GM18520 (cell line): ENCODE data around the gene UBTD2.
A peak's percentile ranks its signal among the peaks of the same experiment; 100 is the strongest.
"Not testable (repeated sequence)": the region's sequence is repeated elsewhere in the genome, so short reads cannot be mapped to it uniquely, and the experiment has no call there.

Experiments
- ATAC-seq: cut with Tn5 transposase; IDR thresholded peaks from one replicate; pipeline ENCODE4 v1.9.1; 2021; ENCODE audit not compliant: unreplicated experiment

Gene UBTD2, protein sequence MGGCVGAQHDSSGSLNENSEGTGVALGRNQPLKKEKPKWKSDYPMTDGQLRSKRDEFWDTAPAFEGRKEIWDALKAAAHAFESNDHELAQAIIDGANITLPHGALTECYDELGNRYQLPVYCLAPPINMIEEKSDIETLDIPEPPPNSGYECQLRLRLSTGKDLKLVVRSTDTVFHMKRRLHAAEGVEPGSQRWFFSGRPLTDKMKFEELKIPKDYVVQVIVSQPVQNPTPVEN

DNA sequence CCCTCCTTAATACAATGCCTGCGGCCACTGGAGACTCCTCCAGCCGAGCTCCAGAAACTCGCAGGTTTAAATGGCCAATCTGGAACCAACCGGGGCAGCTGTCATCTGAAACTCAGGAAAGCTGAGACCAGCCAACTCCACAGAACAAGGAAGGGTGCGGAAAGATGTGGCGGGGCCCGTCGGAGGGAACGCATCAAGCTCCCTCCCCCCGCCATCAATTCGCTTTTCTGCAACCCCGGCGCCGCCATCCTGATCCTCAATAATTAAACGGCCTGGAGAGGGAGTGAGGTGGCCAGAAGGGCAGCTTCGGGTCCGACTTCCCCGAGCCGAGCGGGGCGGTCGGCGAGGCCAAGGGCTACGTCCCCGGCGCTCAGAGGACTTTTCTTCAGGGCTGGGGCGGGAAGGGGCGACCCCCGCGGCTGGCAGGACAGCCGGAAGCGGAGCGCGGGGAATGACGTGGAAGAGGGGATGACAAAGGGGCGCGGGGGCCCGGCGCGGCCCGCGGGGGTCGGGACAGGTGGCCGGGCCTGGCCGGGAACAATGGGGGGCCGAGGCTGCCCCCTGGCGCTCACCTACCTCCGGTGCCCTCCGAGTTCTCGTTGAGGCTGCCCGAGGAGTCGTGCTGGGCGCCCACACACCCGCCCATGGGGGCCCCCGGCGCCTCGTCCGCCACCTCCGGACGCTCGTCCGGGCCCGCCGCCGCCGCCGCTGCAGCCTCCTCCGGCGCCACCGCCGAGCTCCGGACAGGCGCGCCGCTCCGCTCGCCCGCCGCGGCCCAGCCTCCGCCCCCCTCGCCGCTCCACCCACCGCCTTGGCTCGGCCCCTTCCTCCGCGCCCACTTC lies at the start of gene UBTD2:
UBTD2 (minus strand) TSS at position 745 of the 842 bp plus-strand sequence; CDS start at position 646, 99 bp downstream.
- ATAC-seq: peak; percentile 89

DNA sequence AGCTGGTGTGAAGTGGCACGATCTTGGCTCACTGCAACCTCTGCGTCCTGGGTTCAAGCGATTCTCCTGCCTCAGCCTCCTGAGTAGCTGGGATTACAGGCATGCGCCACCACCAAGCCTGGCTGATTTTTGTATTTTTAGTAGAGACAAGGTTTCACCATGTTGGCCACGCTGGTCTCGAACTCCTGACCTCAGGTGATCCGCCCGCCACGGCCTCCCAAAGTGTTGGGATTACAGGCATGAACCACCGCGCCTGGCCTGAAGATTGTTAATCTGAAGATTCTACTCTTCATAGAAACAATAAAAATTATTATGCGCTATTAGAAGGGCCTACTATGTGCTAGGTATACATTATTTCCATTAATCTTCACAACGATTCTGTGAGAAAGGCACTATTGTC lies 43.3 kb upstream of the UBTD2 start:
- not testable (repeated sequence) for ATAC-seq

DNA sequence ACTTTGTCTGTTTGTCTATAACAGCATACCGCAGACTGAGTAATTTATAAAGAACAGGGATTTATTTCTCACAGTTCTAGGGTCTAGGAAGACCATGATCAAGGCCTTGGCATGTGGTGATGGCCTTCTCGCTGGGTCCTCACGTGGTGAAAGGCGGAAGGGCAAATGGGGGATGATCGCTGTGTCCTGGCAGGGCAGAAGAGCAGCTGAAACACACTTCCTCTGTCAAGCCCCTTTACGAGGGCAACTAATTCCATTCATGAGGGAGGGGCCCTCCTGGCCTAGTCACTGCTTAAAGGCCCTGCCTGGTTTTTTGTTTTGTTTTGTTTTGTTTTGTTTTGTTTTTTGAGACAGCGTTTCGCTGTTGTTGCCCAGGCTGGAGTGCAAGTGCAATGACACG lies 41.9 kb upstream of the UBTD2 start:
- no peak for ATAC-seq

DNA sequence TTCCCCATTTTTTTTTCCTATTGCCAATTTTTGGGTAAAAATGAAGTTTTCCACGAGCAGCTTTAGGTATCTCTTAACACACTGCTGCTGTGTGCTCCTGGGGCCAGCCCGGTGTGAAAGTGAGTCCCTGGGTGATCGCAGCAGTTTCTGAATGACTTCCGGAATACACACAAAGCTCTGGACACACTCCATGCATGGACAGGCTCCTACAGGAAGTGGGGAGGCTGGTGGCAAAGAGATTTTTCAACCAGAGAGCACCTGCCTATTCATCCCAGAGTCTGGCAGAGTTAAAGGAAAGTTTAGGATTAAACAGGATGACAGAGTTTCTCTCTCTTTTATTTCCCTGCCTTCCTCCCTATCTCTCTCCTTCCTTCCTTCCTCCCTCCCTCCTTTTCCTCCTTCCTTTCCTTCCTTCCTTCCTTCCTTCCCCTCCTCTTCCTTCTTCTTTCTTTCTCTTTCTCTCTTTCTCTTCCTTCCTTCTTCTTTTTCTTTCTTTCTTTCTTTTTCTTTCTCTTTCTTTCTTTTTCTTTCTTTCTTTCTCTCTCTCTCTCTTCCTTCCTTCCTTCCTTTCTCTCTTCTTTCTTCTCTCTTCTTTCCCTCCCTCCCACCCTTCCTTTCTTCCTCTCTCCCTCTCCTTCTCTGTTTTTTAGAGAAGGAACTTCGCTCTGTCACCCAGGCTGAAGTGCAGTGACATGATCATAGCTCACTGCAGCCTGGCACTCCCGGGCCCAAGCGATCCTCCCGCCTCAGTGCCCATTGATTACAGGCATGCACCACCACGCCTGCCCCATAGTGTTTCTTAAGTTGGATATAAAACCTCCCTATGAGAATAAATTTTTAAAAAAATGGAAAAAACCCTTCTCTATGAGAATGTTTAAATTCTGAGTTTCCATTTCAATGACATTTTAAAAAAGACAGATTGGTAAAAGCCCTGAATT lies 38.7 kb upstream of the UBTD2 start:
- ATAC-seq: no peak

DNA sequence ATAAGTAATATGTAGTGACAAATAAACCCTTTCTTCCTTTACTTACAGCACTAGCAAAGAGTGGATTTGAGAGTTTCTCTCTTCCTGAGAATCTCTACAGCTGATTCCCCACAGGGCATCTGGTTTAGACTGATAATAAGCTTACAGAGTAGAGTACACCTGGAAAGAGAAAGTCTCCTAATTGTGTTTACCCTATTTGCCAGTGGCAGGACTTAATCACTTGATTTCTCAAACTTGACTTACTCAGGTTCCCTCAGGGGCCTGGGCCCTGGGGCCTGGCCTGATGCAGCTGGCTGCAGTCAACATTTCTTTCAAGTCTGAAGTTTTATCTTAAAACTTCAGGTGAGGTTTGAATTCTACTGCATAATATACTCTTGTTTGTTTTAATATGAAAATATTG lies 38.0 kb upstream of the UBTD2 start:
- no peak for ATAC-seq

DNA sequence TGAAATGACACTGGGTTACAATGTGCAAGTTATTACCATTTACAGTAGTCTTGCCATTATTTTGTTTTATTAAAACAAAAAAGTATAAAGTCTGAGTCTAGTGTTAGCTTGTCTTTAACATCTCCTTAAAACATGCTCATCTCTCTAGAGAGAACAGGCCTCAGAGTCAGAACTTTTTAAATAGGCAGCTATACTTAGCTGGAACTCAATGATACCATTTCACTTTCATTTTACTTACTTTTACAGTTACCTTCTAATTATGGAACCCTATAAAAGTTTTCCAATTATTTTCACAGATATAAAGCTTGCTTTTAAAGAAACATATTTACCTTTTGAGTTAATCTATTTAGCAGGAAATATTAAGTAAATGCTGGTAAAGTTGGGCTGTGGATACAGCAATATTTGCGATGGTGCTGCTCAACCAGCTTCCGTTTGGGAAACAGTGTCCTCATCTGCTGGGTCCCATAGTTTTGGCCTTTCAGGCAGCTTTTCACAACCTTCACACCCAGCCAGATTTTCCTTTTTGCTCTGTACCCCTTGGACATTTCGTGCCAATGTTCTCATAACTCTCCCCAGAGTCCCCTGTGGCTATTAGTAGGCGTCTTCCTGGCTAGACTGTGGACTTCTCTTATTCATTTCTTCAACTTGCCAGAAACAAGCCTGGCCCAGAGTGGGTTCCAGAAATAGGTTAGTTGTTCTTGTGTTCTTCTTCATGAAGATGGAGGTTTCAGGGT lies 36.3 kb upstream of the UBTD2 start:
- no peak for ATAC-seq

DNA sequence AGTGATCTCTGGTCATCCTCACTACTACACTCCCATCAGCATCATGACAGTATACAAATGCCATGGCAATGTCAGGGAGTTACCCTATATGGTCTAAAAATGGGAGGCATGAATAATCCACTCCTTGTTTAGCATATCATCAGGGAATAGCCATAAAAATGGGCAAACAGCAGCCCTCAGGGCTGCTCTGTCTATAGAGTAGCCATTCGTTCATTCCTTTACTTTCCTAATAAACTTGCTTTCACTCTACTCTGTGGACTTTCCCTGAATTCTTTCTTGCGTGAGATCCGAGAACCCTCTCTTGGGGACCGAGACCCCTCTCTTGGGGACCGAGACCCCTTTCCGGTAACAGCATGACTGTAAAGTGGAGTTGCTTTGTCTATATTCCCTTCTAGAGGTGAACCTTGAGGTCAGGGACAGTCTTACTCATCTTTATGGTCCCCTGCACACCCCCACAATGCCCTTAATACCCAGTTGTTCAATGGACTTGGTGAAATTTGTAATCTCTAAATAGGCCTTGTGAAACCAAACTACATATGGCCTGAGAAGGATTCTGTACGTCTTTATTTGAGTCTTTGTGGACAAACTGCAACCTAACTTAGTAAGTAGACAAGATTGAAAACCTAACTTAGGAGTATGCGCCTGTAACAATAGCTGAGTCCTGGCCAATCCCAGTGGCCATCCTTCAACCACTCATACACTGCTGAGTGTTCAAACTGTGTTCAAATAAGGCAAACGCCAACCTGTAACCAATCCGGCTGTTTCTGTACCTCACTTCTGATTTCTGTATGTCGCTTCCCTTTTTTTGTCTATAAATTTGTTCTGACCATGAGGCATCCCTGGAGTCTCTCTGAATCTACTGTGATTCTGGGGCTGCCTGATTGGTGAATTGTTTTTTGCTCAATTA lies 32.3 kb upstream of the UBTD2 start:
- ATAC-seq: no peak

DNA sequence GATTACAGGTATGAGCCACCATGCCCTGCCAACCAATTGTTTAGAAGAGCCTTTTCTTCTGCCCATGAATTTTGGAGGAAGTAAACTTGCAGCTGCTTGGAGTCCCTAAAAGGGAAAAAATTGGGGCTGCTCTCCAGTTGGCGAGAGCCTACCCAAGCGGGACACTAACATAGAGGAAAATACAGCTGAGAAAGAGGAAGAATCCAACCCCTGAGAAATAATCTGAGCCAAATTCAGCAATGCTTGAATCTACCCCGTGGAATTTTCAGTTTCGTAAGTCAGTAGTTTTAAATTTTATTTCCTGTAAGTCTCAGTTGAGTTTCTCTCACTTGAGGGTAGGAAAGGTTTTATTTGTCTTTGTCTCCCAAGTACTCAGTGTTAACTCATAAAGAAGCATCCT lies 30.4 kb upstream of the UBTD2 start:
- ATAC-seq: no peak

DNA sequence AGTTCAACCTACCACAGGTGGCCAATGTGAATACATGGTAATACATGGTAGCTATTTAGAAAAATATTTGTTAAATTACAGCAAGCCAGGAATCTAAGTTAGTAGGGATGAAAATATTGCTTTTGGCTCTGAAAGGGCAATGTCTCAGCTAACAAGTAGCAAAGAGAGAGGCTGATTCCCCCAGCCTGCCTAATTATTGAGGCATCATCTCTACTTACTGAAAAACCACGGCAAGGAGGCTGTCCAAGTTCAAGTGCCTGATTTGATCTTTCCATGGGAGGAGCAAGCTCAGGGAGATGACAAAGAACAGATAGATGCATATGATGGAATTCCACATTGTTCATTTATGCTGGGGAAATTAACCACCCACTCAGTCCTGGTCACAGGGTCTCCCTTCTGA lies 28.7 kb upstream of the UBTD2 start:
- ATAC-seq: no peak

DNA sequence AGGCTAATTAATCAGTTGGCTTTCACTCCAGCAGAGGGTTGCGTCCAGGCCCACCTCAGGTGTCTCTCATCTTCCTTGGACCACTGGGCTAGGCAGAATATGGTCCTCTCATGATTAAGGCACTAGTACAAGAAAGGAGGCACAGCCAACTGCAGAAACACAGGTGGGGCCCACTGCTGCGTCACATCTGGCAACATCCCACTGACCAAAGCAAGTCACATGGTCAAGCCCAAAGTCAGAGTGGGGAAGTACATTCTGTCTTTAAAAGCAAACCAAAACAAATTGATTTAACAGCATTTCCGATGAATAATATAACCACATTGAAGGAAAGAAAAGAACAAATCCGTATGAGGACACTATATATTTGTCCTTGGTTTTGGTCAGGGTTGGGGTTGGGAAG lies 28.0 kb upstream of the UBTD2 start:
- ATAC-seq: no peak

DNA sequence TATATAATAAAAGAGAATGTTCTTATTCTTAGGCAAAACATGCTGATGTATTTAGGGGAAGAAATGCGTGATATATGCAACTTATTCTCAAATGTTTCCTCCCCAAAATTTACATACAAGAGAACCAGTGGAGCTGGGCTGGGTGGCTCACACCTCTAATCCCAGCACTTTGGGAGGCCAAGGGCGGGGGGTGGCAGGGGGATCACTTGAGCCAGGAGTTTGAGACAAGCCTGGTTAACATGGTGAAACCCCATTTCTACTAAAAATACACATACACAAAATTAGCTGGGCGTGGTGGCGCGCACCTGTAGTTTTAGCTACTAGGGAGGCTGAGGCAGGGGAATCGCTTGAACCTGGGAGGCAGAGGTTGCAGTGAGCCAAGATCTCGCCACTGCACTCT lies 27.5 kb upstream of the UBTD2 start:
- ATAC-seq: no peak

DNA sequence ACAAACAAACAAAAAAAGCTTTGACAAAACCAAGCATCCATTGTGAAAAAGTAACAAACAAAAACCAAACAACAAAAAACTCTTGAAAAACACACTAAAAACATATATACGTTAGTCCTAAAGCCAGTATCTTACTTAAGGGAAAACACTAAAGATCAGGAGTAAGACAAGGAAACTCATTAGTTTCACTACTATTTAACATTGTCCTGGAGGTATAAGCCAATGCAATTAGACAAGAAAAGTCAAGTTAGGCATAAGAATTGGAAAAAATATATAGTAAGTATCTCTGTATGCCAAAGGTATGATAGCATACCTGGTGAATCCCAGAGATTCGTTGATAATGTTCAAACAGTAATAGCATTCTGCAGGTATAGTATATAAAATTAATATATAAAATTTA lies 21.8 kb upstream of the UBTD2 start:
- ATAC-seq: no peak

DNA sequence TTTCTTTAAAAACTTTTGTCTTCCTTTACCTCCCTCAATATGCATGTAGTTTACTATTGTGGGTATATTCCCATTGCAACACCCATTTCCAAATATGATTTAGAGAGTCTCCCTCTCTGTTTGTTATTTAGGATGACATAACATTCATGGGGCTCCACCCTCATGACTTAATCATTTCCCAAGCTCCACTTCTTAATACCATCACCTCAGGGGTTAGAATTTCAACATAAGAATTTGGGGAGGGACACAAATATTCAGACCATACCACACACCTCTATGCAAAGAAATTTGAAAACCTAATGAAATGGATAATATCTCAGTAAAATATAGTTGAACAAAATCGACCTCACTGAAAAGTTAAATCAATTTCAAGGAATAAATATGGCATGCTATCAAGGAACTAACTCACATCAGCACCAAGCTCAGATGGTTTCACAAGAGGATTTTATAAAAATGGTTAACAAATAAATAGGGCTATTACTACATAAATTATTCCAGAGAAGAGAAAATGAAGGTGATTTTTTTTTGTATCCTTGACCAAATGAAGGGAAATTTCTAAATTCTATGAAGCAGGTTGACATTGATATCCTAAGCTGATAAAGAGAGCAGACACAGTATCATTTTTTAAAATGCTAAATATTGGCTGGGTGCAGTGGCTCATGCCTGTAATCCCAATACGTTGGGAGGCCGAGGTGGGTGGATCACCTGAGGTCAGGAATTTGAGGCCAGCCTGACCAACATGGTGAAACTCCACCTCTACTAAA lies 20.2 kb upstream of the UBTD2 start:
- no peak for ATAC-seq

DNA sequence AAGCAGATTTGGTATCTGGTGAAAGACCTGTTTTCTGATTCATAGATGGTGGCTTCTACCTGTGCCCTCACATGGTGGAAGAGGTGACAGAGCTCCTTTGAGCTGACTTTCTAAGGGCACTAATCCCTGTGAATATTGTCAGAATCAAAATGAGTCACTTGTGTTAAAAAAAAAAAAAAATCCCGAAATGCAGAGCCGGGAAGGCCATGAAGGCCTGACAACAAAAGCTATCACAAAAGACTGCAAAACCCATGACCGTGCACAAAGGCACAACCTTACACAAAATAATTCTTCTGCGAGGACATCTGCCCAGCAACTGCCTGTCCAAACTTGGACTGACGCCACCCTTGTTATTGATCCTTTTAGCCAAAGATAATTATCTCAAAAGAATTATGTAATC lies 19.6 kb upstream of the UBTD2 start:
- ATAC-seq: no peak

DNA sequence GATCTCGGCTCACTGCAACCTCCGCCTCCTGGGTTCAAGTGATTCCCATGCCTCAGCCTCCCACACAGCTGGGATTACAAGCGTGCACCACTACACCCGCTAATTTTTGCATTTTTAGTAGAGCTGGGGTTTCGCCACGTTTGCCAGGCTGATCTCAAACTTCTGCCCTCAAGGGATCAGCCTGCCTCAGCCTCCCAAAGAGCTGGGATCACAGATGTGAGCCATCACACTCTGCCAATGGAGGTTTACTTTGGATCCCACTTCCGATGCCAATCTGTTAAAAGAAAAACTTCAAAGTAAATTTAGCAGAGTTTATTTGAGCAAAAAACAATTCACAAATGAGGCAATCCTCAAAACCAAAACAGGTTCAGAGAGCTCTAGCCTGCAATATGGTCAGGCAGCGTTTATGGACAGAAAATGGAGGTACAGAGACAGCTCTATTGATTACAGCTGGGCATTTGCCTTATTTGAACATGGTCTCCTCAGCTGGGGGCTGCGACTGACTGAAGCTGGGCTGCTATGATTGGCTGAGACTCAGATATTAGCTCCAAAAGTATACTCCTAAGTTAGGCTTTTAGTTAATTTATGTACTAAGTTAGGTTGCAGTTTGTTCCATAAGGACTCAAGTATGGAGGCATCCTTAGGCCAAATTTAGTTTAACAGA lies 18.6 kb upstream of the UBTD2 start:
- ATAC-seq: no peak

DNA sequence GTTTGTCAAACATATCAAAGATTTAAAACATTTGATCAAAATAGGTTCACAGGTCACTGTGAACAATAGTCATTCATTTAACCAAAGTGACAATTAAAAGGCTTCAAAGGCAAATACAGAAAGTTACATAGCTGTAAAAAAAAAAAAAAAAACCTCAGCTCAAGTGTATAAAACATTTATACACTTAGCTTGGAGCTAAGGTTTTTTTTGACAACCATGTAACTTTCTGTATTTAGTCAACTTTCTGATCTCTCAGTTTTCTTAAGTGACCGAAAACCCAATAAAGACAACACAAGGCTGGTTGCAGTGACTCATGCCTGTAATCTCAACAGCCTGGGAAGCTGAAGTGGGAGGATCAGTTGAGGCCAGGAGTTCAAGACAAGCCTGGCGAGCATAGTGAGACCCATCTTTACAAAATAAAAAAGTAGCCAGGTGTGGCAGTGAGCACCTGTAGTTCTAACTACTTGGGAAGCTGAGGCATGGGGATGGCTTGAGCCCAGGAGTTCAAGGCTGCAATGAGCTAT lies 16.4 kb upstream of the UBTD2 start:
- no peak for ATAC-seq

DNA sequence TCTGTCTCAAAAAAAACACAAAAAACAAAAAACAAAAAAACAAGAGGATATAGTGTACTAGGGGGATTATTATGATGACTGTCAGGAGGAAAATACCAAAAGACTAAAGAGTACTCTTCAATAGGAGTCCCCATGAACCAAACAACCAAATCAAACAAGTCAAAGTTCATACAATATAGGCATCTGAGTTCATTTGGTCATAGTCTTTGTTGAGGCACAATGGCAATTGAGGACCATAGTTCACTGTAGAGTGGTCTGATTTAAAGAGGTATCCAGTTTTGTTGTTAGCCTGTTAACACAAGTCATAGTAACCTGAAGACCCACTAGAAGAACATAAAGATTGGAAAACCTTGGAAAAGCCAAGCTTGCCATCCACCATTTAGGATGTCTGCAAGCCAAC lies 11.3 kb upstream of the UBTD2 start:
- no peak for ATAC-seq

DNA sequence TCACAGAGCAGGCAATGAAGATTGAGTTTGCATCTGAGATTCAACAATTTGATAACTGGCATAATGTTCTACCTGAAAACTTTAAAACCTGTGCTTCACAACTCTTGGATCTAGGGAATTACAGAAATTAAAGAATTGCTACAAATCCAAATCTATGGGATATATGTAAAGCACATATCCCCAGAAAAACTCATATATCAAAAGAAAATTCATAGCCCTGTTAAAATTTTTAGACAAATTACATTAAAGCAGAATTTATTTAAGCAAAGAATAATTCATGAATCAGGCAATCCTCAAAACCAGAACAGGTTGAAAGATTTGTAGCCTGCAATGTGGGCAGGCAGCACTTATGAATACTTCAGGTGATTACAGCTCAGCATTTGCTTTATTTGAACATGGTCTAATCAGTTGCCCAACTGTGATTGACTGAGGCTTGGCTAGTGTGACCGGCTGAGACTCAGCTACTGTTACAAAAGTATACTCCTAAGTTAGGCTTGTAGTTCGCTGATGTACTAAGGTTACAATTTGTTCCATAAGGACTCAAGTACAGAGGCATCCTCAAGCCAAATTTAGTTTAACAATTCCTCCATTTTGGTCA lies 10.3 kb upstream of the UBTD2 start:
- ATAC-seq: no peak
